Smooth muscle cell (in vitro differentiated cells): Measurements from ENCODE around the gene COPG1. TPM values are rescaled to one million over a fixed set of nuclear protein-coding genes. Genes with fewer than 3 reads are reported as not detected.

Source experiments
- DNase-seq: peaks from one replicate; lab custom pipeline; 2025; ENCODE audit not compliant: unreplicated experiment; lab: John Stamatoyannopoulos, UW
- H2AFZ ChIP-seq: fragments of 200-600 bp; sonication (generic); 2 replicates; pipeline ENCODE4 v1.6.0; 2016; ENCODE audit warnings: antibody characterized with exemption, low read depth, mild to moderate bottlenecking
- H3F3A ChIP-seq: fragments of 200-600 bp; sonication (generic); 2 replicates; pipeline ENCODE4 v1.6.0; 2017; ENCODE audit warnings: antibody characterized with exemption, low read depth
- H3K27ac ChIP-seq: fragments of 200-600 bp; sonication (generic); 2 replicates; pipeline ENCODE4 v1.5.1; 2016; ENCODE audit warnings: low read depth, mild to moderate bottlenecking
- H3K27me3 ChIP-seq: fragments of 200-600 bp; sonication (generic); 2 replicates; pipeline ENCODE4 v1.6.1; 2016; ENCODE audit warnings: low read depth, mild to moderate bottlenecking
- H3K36me3 ChIP-seq: fragments of 200-600 bp; sonication (generic); 2 replicates; pipeline ENCODE4 v1.5.1; 2016; ENCODE audit warnings: low read depth
- H3K4me1 ChIP-seq: fragments of 200-600 bp; sonication (generic); 2 replicates; pipeline ENCODE4 v1.5.1; 2016; ENCODE audit warnings: low read depth
- H3K4me2 ChIP-seq: fragments of 200-600 bp; sonication (generic); 2 replicates; pipeline ENCODE4 v1.6.0; 2016; ENCODE audit warnings: mild to moderate bottlenecking
- H3K4me3 ChIP-seq: fragments of 200-600 bp; sonication (generic); 2 replicates; pipeline ENCODE4 v1.5.1; 2016; ENCODE audit warnings: mild to moderate bottlenecking
- H3K79me2 ChIP-seq: fragments of 200-600 bp; sonication (generic); 2 replicates; pipeline ENCODE4 v1.6.0; 2016; ENCODE audit warnings: low read depth, mild to moderate bottlenecking
- H3K9ac ChIP-seq: fragments of 200-600 bp; sonication (generic); 2 replicates; pipeline ENCODE4 v1.6.0; 2016; ENCODE audit warnings: low read depth
- H3K9me3 ChIP-seq: fragments of 200-600 bp; sonication (generic); replicated peaks from 2 replicates; pipeline ENCODE4 v1.5.1; 2016; ENCODE audit warnings: low read depth
- H4K20me1 ChIP-seq: fragments of 200-600 bp; sonication (generic); 2 replicates; pipeline ENCODE4 v1.6.0; 2016; ENCODE audit warnings: low read depth
- CTCF ChIP-seq: fragments of 200-600 bp; sonication (generic); IDR thresholded peaks from 2 replicates; pipeline ENCODE4 v1.5.1; 2017; ENCODE audit warnings: borderline replicate concordance, mild to moderate bottlenecking, antibody characterized with exemption; ENCODE audit not compliant: insufficient read depth, poor library complexity, severe bottlenecking
- WGBS: methylation state at CpG from one replicate; pipeline ENCODE4 v1.1.7; 2016; ENCODE audit warnings: low lambda C conversion rate; 5-methylcytosine and 5-hydroxymethylcytosine counted together
- polyA plus RNA-seq: library from polyadenylated mRNA; unstranded; fragments of >200 nt; fragmentation: Nextera tagmentation; extraction: Ambion mirVana; gene quantifications from 2 replicates; pipeline ENCODE4 v1.2.1, GENCODE V29; 2016
- total RNA-seq: library from RNA; depleted of rRNA; stranded (reverse); fragments of >200 nt; gene quantifications from 2 replicates; pipeline ENCODE4 v1.2.3, GENCODE V29; 2014

COPG1 gene
- total and polyA plus RNA-seq, 2 experiments from 2014 or later: 177 to 265 TPM

- H3K4me3 ChIP-seq: no peak overlapping the region
- H3K9me3 ChIP-seq: no peaks in the 10 kb centered on the region
- H2AFZ ChIP-seq: peak overlapping the region; percentile 40
- peak overlapping the region; percentile 74 for H3K27ac ChIP-seq
- no peaks in the 10 kb centered on the region for H3K79me2 ChIP-seq
- no peaks in the 10 kb centered on the region for H3K27me3 ChIP-seq
- peak overlapping the region; percentile 27 for H3K4me2 ChIP-seq
- H4K20me1 ChIP-seq: no peaks in the 10 kb centered on the region
- no peak for TF ChIP-seq CTCF
- peaks cover 11% of the 10 kb centered on the region for H3F3A ChIP-seq
- no peaks in the 10 kb centered on the region for H3K36me3 ChIP-seq
- H3K9ac ChIP-seq: peak overlapping the region; percentile 22
- WGBS: 56% methylated on average over 11 of the region's 11 CpGs
- no peak for DNase-seq
- H3K4me1 ChIP-seq: peaks cover 6% of the 10 kb centered on the region
Observed at GRCh38 chr3:129228891-129229585, 20.4 kb upstream of the COPG1 start.

GRCh38 chr3:129230311-129231019, 18.9 kb upstream of the COPG1 start:
- Histone ChIP-seq H3K9me3 (no peaks in the 10 kb centered on the region), H3K4me1 (no peaks in the 10 kb centered on the region), H3K4me2 (no peak overlapping the region), H3K36me3 (no peaks in the 10 kb centered on the region), H3K27ac (peak overlapping the region; percentile 69), H3K27me3 (no peaks in the 10 kb centered on the region), H4K20me1 (no peaks in the 10 kb centered on the region), H3K4me3 (no peak overlapping the region), H2AFZ (no peak overlapping the region), H3F3A (peaks cover 5% of the 10 kb centered on the region), H3K9ac (no peak overlapping the region), H3K79me2 (no peaks in the 10 kb centered on the region)
- 35% methylated on average over 7 of the region's 7 CpGs for WGBS
- no peak for TF ChIP-seq CTCF
- no peak for DNase-seq

- H3F3A ChIP-seq: peaks cover 3% of the 10 kb centered on the region
- peak overlapping the region; percentile 69 for H3K27ac ChIP-seq
- DNase-seq: no peak
Observed at GRCh38 chr3:129231331-129232119, 17.9 kb upstream of the COPG1 start.

More at GRCh38 chr3:129231331-129232119, 17.9 kb upstream of the COPG1 start:
- H3K36me3 ChIP-seq: no peaks in the 10 kb centered on the region
- H3K9me3 ChIP-seq: no peaks in the 10 kb centered on the region
- no peaks in the 10 kb centered on the region for H3K79me2 ChIP-seq
- no peak for TF ChIP-seq CTCF
- no peaks in the 10 kb centered on the region for H4K20me1 ChIP-seq
- H2AFZ ChIP-seq: no peak overlapping the region
- no peaks in the 10 kb centered on the region for H3K27me3 ChIP-seq
- no peak overlapping the region for H3K4me3 ChIP-seq
- 86% methylated on average over 9 of the region's 10 CpGs for WGBS
- no peaks in the 10 kb centered on the region for H3K4me1 ChIP-seq
- no peak overlapping the region for H3K9ac ChIP-seq
- no peak overlapping the region for H3K4me2 ChIP-seq
